Measurements from ENCODE around the gene SH3BGRL3.

The SH3BGRL3 gene

DNA sequence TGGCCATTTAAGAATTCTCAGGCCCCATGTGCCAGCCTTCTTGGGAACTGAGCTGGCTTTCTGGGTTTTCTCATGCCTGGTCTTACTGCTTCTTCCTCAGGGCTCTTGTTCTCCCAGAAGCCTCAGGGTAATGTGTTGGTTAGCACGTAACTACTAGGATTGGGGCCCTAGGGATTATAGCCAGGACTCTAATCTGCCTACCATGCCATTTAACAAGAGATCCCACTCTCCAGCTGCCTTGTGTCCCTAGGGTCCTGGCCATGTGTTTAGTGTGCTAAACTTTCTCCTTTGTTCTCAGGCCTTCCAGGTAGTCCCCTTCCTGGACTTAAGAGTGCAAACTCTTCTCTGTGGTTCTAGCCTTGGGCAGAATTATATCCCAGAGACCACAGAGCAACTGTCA lies 2.2 kb upstream of the SH3BGRL3 start:
- no peak for DNase-seq (ENCODE audit: low read depth in 2 of 2)

DNA sequence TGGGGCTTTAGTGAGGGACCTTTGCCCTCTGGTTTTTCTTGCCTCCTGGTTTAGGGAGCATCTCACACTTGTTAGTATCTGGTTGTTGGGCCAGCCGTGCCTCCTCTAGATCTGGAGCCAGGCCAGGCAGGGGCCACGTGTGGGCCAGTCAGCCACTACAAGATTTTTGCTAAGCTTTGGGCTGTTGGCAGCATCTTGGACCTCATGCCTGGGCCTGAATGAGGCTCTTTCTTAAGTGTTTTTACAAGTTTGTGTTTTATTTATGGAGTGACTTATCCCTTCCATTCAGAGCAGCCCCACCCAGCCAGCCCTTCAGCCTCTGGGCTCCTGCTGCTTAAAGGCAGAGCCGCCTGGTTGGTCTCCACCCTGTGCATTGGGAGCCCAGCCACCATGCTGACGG lies 1.6 kb upstream of the SH3BGRL3 start:
- no peak for DNase-seq (ENCODE audit: low read depth in 2 of 2)

DNA sequence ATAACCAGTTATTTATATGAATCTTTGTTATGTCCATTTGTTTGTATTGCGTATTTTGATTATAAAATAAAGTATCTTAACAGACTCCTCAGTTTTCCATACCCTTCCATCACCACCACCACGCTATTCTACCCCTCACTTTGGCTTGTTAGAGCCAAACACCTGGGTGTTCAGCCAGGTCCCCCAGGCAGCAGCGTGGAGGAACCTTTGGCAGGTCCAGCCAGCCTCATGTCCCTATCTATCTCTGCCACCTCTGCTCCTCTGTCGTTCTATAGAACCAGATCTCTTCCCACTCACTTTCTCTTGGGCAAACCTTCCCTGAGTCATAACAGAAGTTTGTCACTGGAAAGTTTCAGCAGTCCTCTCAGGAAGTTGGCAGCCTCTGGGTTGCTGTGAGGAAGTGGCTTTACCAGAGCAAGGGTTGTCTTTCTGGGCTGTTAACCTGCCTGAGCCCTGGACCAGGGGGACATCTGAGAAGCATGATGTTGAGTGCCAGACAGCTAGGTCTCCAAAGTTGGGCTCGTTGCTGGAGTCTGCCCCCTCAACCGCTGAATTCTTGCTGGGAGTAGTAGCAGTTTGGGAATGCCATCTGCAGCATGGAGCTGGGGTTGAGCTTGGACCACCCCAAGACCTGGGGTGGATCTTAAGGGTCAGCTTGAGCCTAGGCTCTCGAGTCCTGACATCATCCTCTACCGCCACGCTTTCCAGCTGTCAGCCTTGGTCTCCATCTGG lies 996 bp upstream of the SH3BGRL3 start:
- no peak for DNase-seq (ENCODE audit: low read depth in 2 of 2)

DNA sequence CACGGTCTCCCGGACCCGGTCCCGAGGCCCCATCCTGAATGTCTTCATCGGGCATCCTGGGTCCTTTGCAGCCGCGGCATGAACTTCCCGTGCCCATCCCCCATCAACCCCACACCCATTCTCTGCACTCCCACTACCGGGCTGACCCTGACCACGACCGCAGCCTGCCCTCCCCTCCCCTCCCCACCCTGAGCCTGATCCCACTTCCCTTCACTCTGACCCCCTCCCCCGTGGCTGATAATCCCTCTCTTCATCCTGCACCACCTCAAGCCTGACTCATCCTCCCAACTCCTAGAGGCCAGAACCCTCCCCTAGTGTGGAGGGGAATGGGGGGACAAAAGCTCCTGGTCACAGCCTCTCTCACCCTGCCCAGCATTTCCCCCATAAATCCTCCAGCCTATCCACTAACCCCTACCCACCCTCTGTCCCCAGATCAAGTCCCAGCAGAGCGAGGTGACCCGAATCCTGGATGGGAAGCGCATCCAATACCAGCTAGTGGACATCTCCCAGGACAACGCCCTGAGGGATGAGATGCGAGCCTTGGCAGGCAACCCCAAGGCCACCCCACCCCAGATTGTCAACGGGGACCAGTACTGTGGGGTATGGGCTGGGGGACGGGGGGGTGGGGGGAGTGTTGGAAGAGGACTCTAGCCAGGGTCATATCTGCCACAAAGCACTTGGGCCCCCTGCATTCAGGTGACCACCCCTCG lies 602 bp downstream of the SH3BGRL3 start:
- DNase-seq (ENCODE audit: low read depth in 2 of 2) = no peak

DNA sequence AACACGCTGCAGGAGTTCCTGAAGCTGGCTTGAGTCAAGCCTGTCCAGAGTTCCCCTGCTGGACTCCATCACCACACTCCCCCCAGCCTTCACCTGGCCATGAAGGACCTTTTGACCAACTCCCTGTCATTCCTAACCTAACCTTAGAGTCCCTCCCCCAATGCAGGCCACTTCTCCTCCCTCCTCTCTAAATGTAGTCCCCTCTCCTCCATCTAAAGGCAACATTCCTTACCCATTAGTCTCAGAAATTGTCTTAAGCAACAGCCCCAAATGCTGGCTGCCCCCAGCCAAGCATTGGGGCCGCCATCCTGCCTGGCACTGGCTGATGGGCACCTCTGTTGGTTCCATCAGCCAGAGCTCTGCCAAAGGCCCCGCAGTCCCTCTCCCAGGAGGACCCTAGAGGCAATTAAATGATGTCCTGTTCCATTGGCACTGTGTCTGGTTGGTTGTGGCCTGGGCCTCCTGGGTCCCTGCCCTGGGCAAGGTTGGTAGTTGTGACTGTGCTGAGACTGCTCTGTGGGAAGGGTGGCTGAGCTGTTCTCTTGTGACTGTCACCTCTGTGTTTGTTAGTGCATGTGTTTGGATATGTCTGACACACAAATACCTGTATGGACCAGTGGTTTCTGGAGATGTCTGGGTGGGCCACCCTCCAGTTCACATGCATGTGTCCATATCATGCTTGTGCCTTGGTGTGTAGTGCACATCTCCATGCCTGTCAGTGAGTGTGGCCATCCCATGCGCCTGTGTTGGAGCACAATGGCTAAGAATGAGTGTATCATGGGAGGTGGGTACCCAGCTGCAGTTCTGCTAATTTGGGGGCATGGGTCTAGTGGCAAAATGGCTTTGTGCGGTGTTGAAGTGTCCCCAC lies 1.4 kb downstream of the SH3BGRL3 start:
- DNase-seq (ENCODE audit: low read depth in 2 of 2) = no peak

DNA sequence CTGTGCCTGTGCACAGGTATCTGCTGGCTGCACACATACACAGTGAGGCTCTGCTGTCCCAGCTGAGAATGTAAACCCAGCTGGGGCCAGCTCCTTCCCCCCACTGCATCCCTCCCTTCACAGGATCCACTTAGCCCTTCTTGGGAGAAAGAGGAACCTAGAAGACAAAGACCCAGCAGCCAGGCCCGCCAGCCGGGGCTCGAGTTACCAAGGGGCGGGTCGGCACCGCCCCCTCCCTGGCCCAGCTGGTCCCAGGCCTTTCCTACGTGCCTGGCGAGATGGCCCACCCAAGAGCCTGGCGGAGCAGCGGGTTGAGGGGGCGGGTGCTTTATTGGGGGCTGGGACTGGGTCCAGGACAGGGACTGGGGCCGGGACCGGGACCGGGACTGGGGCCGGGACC lies 2.1 kb downstream of the SH3BGRL3 start:
- no peak for DNase-seq (ENCODE audit: low read depth in 2 of 2)

DNA sequence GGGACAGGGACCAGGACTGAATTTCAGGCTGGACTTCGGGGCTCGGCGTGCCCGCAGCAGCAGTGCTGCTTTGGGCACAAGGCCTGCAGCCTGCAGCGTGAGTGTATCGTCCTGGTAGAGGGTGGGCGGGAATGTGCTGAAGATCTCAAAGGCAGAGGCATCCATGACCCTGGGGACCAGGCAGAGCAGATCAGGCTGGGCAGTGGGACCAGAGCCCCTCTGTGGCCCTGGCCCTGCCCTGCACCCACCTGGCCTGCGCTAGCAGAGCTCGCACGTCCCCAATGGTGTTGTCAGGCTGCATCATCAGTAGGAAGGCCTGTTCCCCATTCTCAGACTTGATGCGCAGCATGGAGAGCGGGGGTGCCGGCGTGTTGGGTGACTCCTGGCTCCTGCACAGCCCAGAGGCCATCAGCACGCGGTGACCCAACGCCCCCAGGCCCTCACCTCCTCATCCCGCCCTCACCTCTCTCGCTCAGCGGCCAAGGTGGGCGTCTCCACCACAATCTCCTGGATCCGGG lies 2.6 kb downstream of the SH3BGRL3 start:
- DNase-seq (ENCODE audit: low read depth in 2 of 2) = no peak

DNA sequence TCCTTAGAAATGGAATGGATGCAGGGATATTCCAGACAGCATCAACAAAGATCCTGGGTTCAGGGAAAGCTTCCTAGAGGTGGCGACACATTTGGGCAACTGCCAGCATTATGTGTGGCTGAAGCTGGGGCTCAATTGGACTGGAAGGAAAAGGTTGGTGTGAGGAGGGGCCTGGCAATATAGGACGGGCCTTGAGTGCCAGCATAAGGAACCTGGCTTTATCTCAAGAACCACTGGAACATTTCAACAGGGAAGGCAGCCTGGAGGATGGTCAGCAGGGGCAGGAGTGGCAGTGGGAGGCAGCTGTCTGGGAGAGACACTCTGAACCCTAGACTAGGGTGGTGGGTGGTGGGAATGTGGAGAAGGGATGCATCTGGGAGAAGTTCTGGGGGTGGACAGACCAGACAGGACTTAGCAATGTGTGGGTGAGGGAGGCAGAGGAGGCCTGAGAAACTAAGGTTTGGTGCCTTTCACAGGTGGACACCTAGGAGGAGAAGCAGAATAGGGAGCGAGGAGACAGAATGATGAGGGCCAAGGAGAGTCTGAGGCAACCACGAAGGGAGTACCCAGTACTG lies 3.5 kb downstream of the SH3BGRL3 start:
- DNase-seq (ENCODE audit: low read depth in 2 of 2) = no peak

DNA sequence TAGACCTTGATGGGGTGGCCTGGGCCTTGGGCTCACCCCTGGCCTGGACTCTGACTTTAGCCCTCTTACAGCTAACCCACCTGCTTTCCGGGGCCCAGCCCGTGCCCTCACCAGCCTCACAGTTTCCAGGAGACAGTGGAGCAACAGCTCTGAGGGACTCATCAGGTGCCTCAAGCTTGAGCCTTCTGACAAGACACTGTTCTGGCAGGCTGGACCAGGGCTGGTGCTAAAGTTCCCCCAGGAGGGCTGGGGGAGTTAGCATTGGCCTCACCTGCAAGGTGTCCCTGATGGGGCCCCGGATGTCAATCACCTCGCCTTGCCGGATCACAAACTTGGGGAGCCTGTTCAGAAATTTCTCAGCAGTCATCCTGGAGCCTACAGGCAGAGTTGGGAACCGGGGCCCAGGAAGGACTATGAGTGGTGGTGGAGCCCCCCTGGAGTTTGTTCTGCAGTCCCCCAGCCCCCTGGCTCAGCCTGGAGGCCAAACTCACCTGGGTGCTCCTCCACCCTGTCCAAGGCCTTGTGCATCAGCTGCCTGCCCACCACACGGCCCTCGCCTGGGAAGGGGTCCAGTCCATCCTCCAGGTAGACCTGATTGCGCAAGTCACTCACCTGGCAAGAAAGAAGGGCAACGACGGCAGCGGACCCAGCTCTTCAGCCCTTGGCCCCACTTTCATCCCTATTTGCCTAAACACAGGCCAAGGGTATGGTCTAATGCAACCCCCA lies 4.1 kb downstream of the SH3BGRL3 start:
- no peak for DNase-seq (ENCODE audit: low read depth in 2 of 2)

DNA sequence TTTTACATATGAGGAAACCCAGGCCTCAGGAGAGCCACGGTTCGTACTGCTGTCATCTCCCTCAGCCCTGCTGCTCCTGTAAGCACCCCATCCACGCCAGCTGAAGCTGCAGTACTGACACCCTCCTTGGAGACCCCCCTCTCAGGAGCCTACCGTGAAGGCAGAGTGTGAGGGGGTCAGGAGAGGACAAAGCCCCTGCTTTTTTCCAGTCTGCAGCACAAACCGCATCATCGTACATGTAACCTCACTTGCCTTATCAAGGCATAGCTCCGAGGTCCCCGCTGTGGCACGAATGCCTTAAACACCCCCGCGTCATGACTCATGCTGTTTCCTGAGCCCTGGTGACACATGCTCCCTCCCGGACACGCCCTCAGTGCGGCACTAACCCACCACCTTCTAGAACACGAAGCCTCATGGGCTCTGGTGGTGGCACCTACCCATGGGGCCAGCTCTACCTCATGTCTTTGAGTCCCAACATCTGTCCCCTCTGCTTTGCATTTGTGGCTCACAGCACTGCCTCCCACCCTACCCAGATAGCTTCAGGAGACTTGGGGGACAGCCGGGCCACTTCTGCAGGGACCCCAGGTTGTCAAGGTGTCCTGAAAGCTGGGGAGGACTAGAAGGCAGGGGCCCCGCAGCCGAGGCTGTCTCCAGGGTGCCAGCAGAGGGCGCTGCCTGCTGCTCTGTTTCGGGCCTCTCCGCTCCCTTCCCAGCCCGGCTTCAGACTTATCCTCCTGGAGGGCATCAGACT lies 4.9 kb downstream of the SH3BGRL3 start:
- DNase-seq (ENCODE audit: low read depth in 2 of 2) = peak; percentile 89 to 90

DNA sequence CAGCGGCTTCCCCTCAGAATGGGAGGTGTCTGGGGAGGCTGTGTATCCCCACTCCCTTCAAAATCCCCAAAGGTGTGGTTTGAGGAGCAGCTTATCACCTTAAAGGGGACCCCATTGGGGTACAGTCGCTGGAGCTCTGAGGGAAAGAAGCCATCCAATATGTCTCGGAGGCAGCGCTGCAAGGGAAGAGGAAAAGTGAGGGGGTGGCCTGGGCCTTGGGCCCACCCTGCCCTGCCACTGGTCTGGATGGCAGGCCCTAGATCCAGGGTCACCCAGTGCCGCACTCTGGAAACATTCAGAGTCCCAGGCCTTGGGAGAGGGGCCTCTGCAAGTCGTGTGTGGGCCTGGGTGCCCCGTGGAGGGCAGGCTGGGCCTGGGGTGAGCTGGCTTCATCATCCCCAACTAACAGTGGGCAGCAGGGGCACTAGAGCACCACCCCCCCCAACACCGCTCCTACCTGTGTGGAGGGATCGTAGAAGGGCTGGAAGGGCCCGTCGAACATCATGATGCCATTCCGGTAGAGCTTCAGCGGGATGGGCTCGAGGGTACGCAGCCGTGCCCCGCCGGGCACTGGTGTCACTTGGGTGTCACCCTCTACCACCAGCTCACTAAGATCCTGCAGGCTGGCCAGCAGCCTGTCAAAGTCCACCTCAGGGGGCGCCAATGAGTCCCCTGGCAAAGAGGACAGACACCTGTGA lies 5.6 kb downstream of the SH3BGRL3 start:
- no peak for DNase-seq (ENCODE audit: low read depth in 2 of 2)

DNA sequence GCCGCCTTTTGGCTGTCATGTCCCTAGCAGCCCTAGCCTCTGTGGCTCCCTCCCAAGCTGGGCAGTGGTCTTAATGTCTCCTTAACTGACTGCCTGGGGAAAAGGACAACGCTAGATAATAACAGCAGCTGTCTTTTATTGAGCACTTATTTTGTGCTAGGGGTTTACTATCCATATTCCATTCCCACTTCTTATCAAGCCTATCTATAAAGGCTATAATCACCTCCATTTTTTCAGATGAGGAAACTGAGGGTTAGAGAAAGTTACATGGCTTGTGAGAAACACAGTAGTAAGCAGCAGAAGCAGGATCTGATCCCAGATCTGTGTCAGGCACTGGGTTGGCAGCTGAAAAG lies 6.2 kb downstream of the SH3BGRL3 start:
- DNase-seq (ENCODE audit: low read depth in 2 of 2) = no peak

DNA sequence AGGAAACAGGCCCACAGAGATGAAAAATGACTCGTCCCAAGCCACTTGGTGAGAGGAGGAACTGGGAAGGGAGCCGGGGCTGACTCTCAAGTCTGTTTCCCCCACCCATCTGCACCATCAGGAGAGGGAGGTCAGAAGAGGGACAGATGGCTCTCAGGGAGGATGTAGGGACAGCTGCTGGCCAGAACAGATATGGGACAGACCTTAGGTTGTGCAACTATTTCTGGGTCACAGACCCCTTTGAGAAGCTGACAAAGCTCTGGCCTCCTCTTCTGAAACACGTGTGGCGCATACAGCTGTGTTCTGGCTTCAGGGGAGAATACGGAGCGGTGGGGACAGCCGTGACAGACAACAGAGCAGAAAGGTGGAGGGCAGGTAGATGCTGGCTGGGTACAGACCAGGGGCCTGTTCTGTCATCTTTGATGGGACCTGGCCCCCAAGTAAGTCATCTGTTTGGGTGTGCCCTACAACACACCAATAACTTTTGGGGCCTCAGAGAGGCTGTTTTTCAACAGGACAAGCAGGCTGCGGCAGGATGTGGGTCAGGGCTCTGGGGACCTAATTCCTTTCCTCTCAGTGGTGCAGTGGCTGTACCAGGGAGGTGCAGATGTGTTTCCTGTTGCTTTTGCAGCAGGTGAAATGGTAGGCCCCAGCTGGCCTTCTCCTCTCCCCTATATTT lies 7.3 kb downstream of the SH3BGRL3 start:
- DNase-seq (ENCODE audit: low read depth in 2 of 2) = peak in 1 of 2 donors; percentile 39

DNA sequence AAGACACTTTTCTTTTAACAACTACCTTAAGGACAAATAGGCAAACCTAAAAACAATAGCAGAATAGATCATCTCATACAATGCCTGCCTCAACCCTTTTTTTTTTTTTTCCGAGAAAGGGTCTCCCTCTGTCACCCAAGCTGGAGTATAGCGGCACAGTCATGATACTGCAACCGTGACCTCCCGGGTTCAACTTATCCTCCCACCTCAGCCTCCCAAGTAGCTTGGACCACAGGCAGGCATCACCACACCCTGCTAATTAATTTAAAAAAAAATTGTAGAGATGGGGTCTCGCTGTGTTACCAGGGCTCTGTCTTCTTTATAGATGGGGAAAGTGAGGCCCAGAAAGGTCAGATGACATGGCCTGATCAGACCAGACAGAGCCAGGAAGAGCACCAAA lies 7.9 kb downstream of the SH3BGRL3 start:
- DNase-seq (ENCODE audit: low read depth in 2 of 2) = no peak

DNA sequence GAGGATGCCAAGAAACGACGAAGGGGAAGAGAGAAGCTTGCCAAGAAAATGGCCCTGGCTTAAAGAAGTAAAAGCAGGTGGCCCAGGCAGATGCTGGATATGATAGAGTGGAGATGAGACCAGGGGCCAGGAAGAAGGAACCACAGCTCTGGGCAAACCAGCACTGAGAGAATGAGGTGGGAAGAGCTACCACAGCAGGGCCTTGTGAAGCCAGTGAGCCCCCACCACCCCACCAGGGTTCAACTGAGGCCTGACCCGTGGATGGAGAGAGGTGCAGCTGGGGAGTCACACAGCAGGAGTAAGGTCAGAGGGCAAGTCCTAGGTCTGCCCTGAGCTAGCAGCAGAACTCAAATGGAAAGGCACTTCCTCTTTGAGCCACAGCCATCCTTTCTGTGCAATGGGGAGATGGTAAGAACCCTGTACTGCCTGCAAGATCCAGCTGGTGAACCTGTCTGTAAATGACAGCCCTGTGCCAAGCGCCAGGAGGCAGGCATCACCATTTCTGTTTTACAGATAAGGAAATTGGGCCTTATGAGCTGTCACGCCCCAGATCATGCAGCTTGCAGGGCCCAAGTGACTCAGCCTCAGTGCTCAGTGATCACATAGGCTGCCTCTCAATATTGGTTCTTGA lies 8.5 kb downstream of the SH3BGRL3 start:
- DNase-seq (ENCODE audit: low read depth in 2 of 2) = no peak

DNA sequence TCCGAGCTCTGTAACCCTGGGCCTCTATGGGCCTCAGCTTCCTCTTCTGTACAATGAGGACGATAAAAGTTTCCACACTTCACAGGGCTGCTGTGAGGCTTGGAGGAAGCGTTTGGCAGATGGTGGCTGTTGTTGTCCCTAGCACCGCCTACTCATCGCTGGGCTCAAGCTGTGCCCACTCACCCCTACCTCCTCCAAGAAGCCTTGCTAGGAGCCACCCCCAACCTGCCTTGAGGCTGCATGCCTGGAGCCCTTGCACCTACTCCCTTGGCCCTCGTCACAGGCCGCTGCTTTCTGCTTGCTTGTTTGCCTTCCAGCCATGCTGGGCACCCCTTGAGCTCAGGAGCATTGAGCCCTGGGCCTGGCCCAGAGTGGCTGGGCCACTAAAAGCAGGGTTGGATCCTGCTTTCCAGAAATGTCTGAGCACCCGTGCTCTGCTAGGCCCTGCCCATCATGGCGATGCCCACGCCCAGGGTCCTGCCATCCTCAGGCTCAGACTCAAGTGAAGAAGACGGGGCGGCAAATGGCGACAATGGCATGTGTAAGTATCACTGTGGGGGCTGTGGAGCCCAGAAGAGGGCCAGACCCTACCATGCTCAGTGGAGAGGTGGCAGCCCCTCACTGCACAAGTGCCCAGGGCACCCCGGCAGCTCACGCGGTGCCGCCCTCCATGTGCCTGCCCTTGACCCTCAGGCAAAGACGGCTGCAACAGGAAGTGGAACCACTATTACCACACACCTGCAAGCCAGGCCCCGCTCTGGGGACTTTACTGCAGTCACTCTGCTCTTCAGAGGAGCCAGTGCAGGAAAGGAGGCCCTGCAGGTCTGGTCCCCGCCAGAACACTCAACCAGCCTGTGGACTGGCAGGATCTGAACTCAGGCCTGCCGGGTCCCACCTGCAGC lies 9.5 kb downstream of the SH3BGRL3 start:
- DNase-seq (ENCODE audit: low read depth in 2 of 2) = no peak

DNA sequence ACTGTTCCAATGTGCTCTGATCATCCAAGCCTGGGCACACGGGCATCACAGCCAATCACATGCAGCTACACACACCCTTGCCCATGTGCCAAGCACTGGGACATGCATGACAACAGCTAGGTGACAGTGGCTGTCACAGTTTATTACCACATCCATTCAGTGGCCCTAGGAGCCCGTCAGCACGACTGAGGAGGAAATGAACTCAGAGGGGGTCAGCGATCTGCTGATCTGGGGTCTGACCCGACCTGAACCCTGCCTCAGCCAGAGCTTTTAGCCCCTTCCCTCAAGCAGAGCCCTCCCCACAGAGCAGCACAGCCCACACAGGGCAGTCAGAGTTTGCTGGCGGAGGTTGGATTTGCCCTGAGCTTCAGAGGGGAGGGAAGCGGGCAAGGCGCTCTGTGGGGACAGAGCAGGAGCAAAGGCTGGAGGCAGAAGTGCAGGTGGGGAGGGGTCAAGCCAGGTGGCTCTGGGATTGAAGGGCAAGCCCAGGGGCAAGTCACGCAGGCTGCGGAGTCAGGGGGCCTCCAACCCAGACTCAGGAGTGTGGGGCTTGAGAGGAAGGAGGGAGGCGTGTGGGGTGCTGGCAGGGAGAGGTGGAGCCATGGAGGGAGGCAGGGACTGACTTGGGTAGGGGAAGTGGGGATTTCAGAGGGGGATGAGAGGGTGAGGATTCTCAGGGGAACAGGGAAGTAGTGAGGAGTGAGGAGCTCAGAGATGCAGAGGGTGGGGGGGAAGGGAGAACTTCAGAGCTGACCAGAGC lies 10.4 kb downstream of the SH3BGRL3 start:
- DNase-seq (ENCODE audit: low read depth in 2 of 2) = no peak
